H1 (cell line): ENCODE measurements around the gene GABRA4. TPM values are rescaled to one million over a fixed set of nuclear protein-coding genes. Genes with fewer than 3 reads are reported as not detected.

Experiments
- CTCF ChIA-PET: fragments of 300-600 bp; sonication (Branson Sonifier 250); formaldehyde crosslinking; loops from one replicate; lab custom pipeline; 2021; ENCODE audit not compliant: partially characterized antibody; lab: Charles Lee
- POLR2A ChIA-PET: fragments of 300-600 bp; sonication (Branson Sonifier 250); formaldehyde crosslinking; loops from one replicate; lab custom pipeline; 2021; ENCODE audit warnings: inconsistent platforms; ENCODE audit not compliant: partially characterized antibody; lab: Charles Lee
- DNase-seq, 2 experiments: peaks; one replicate each; pipeline versions ENCODE4 v3.0.0 to v3.0.0-alpha.2; 2010 to 2022; ENCODE audit warnings: low spot score in 2 of 2, low read depth in 1 of 2, mixed read lengths in 1 of 2
- FAIRE-seq: peaks from 2 replicates; lab custom pipeline; 2011; peaks lifted over from hg19 to GRCh38; lab: Jason Lieb, UNC
- H2AFZ ChIP-seq: 2 replicates; pipeline ENCODE4 v1.8.1; 2012; ENCODE audit warnings: low read length, inconsistent platforms
- H2AK5ac ChIP-seq: 2 replicates; pipeline ENCODE4 v1.6.1; 2013; ENCODE audit warnings: low read depth, low read length
- H2BK120ac ChIP-seq: replicated peaks from 2 replicates; pipeline ENCODE3; 2013; ENCODE audit warnings: low read depth, low read length, inconsistent platforms
- H2BK12ac ChIP-seq: 2 replicates; pipeline ENCODE4 v1.6.1; 2013; ENCODE audit warnings: low read depth, low read length
- H2BK15ac ChIP-seq: 2 replicates; pipeline ENCODE4 v1.6.1; 2013; ENCODE audit warnings: low read length
- H2BK20ac ChIP-seq: 2 replicates; pipeline ENCODE4 v1.6.1; 2013; ENCODE audit warnings: low read length
- H2BK5ac ChIP-seq: 2 replicates; pipeline ENCODE4 v1.6.1; 2013; ENCODE audit warnings: low read depth, low read length
- H3K14ac ChIP-seq: 2 replicates; pipeline ENCODE4 v1.6.1; 2013; ENCODE audit warnings: inconsistent platforms; ENCODE audit not compliant: insufficient read length
- H3K18ac ChIP-seq: 2 replicates; pipeline ENCODE4 v1.6.1; 2013; ENCODE audit warnings: low read length; ENCODE audit errors: extremely low read depth
- H3K23ac ChIP-seq: 2 replicates; pipeline ENCODE4 v1.6.1; 2013; ENCODE audit warnings: inconsistent platforms; ENCODE audit not compliant: insufficient read length
- H3K23me2 ChIP-seq: 2 replicates; pipeline ENCODE4 v1.6.1; 2013; ENCODE audit warnings: low read depth, low read length
- H3K27ac ChIP-seq: 2 replicates; pipeline ENCODE4 v1.6.1; 2011; ENCODE audit warnings: low read depth, low read length, inconsistent platforms
- H3K27me3 ChIP-seq, 4 experiments: replicated peaks in 1 of 4; 1 replicate in 1 of 4; 2 replicates in 3 of 4; pipeline versions ENCODE4 v1.6.1 to v1.8.1; 2011 to 2013; ENCODE audit warnings: low read length in 3 of 4, mild to moderate bottlenecking in 3 of 4, inconsistent platforms in 2 of 4, mixed read lengths in 2 of 4, moderate library complexity in 1 of 4; ENCODE audit not compliant: control insufficient read depth in 3 of 4, insufficient read depth in 3 of 4; ENCODE audit errors: extremely low read depth in 1 of 4
- H3K36me3 ChIP-seq, 4 experiments: 2 replicates each; pipeline versions ENCODE4 v1.6.1 to v1.8.1; 2011 to 2013; ENCODE audit warnings: mild to moderate bottlenecking in 4 of 4, low read length in 3 of 4, moderate library complexity in 2 of 4, control low read depth in 1 of 4, inconsistent platforms in 1 of 4; ENCODE audit not compliant: insufficient read depth in 4 of 4, control insufficient read depth in 2 of 4
- H3K4ac ChIP-seq: replicated peaks from 2 replicates; pipeline ENCODE3; 2013; ENCODE audit warnings: low read length, low read depth, mixed read lengths, inconsistent platforms; ENCODE audit not compliant: insufficient read length
- H3K4me1 ChIP-seq, 4 experiments: replicated peaks in 1 of 4; 1 replicate in 1 of 4; 2 replicates in 3 of 4; pipeline versions ENCODE4 v1.6.1 to v1.8.1; 2011 to 2013; ENCODE audit warnings: low read length in 3 of 4, inconsistent platforms in 2 of 4, mixed read lengths in 1 of 4; ENCODE audit not compliant: insufficient read depth in 4 of 4, control insufficient read depth in 3 of 4
- H3K4me2 ChIP-seq, 2 experiments: 2 replicates each; pipeline versions ENCODE4 v1.6.1 to v1.8.1; 2011 to 2013; ENCODE audit warnings: low read depth in 2 of 2, low read length in 2 of 2, control low read depth in 1 of 2, inconsistent platforms in 1 of 2, mild to moderate bottlenecking in 1 of 2; ENCODE audit not compliant: insufficient read depth in 1 of 2
- H3K4me3 ChIP-seq, 4 experiments: fragments of 200-600, 300-600 bp in 1 of 4; sonication (generic), shearing (Covaris generic), sonication (Bioruptor Twin) in 1 of 4; 2 replicates each; pipeline versions ENCODE4 v1.5.1 to v1.8.1; 2011 to 2016; ENCODE audit warnings: low read length in 4 of 4, low read depth in 3 of 4, control low read depth in 2 of 4, inconsistent platforms in 2 of 4, mild to moderate bottlenecking in 2 of 4, mixed read lengths in 1 of 4, moderate library complexity in 1 of 4; ENCODE audit not compliant: insufficient read depth in 2 of 4; ENCODE audit errors: extremely low read depth in 1 of 4
- H3K56ac ChIP-seq: replicated peaks from 2 replicates; pipeline ENCODE3; 2013; ENCODE audit warnings: low read depth, mild to moderate bottlenecking, mixed read lengths, low read length, inconsistent platforms; ENCODE audit not compliant: insufficient read length
- H3K79me1 ChIP-seq: 2 replicates; pipeline ENCODE4 v1.6.1; 2013; ENCODE audit warnings: low read depth, low read length, control low read depth
- H3K79me2 ChIP-seq, 2 experiments: 2 replicates each; pipeline versions ENCODE4 v1.6.1 to v1.8.1; 2012 to 2013; ENCODE audit warnings: low read length in 2 of 2, mild to moderate bottlenecking in 2 of 2, inconsistent platforms in 1 of 2; ENCODE audit not compliant: insufficient read depth in 2 of 2, control insufficient read depth in 1 of 2
- H3K9ac ChIP-seq, 4 experiments: replicated peaks in 1 of 4; 1 replicate in 1 of 4; 2 replicates in 3 of 4; pipeline versions ENCODE4 v1.6.1 to v1.8.1; 2011 to 2013; ENCODE audit warnings: low read depth in 3 of 4, low read length in 3 of 4, control low read depth in 2 of 4, mild to moderate bottlenecking in 2 of 4, moderate library complexity in 2 of 4, inconsistent platforms in 1 of 4; ENCODE audit errors: extremely low read depth in 1 of 4
- H3K9me3 ChIP-seq, 2 experiments: 2 replicates each; pipeline versions ENCODE4 v1.6.1 to v1.8.1; 2012 to 2013; ENCODE audit warnings: mild to moderate bottlenecking in 2 of 2, moderate library complexity in 2 of 2, control low read depth in 1 of 2, inconsistent platforms in 1 of 2, low read depth in 1 of 2, low read length in 1 of 2, mixed read lengths in 1 of 2; ENCODE audit not compliant: insufficient read depth in 2 of 2
- H4K20me1 ChIP-seq, 2 experiments: replicated peaks in 1 of 2; 2 replicates each; pipeline versions ENCODE3 to v1.8.1; 2011 to 2013; ENCODE audit warnings: inconsistent platforms in 2 of 2, low read length in 2 of 2, mild to moderate bottlenecking in 1 of 2; ENCODE audit not compliant: insufficient read depth in 2 of 2, control insufficient read depth in 1 of 2
- H4K5ac ChIP-seq: 2 replicates; pipeline ENCODE4 v1.6.1; 2013; ENCODE audit warnings: low read length, low read depth, mixed read lengths, inconsistent platforms; ENCODE audit not compliant: insufficient read length
- H4K8ac ChIP-seq: 2 replicates; pipeline ENCODE4 v1.8.0; 2013; ENCODE audit warnings: mild to moderate bottlenecking, moderate library complexity, low read length, inconsistent platforms; ENCODE audit not compliant: insufficient read depth; ENCODE audit errors: extremely low read depth
- H4K91ac ChIP-seq: replicated peaks from 2 replicates; pipeline ENCODE3; 2013; ENCODE audit warnings: low read length, mixed read lengths, inconsistent platforms; ENCODE audit not compliant: insufficient read length
- BCL11A ChIP-seq, 2 experiments: IDR thresholded peaks; one replicate each; pipeline ENCODE4 v1.6.1; 2011; ENCODE audit warnings: low read depth in 2 of 2, low read length in 2 of 2, mild to moderate bottlenecking in 2 of 2
- CBX5 ChIP-seq: fragments of 300-800, 300-1000 bp; sonication (generic); IDR thresholded peaks from 2 replicates; pipeline ENCODE4 v1.7.1; 2016; ENCODE audit warnings: antibody characterized with exemption, low read length, low read depth
- CTBP2 ChIP-seq: IDR thresholded peaks from 2 replicates; pipeline ENCODE4 v1.7.0; 2011; ENCODE audit warnings: borderline replicate concordance, mild to moderate bottlenecking, moderate library complexity, mixed read lengths, low read length; ENCODE audit not compliant: insufficient read depth, insufficient read length
- CTCF ChIP-seq, 3 experiments: IDR thresholded peaks; 1 replicate in 2 of 3; 2 replicates in 1 of 3; pipeline versions ENCODE4 v1.5.1 to v1.6.1; 2011; ENCODE audit warnings: low read length in 3 of 3, mild to moderate bottlenecking in 3 of 3, inconsistent platforms in 2 of 3, low read depth in 1 of 3, moderate library complexity in 1 of 3; ENCODE audit not compliant: insufficient read depth in 1 of 3; ENCODE audit errors: control extremely low read depth in 1 of 3
- E2F6 ChIP-seq: IDR thresholded peaks from 2 replicates; pipeline ENCODE4 v1.6.1; 2012; ENCODE audit warnings: inconsistent platforms
- KDM5A ChIP-seq: fragments of 200-600 bp; IDR thresholded peaks from 2 replicates; pipeline ENCODE4 v1.7.1; 2012; ENCODE audit warnings: mild to moderate bottlenecking, low read length, inconsistent platforms, mixed read lengths
- MAX ChIP-seq: IDR thresholded peaks from 2 replicates; pipeline ENCODE4 v1.6.1; 2012; ENCODE audit warnings: inconsistent platforms
- NRF1 ChIP-seq: IDR thresholded peaks from 2 replicates; pipeline ENCODE4 v1.6.1; 2011; ENCODE audit warnings: mild to moderate bottlenecking, low read depth, low read length, improper control_type of control experiment
- RFX5 ChIP-seq: IDR thresholded peaks from 2 replicates; pipeline ENCODE4 v1.6.1; 2011; ENCODE audit warnings: low read depth, low read length, improper control_type of control experiment, borderline replicate concordance
- SIX5 ChIP-seq: IDR thresholded peaks from 2 replicates; pipeline ENCODE4 v1.6.1; 2011; ENCODE audit warnings: mild to moderate bottlenecking, low read depth, low read length
- SP2 ChIP-seq: IDR thresholded peaks from 2 replicates; pipeline ENCODE4 v1.6.1; 2012; ENCODE audit warnings: mild to moderate bottlenecking, low read length, inconsistent platforms
- TCF12 ChIP-seq: IDR thresholded peaks from 2 replicates; pipeline ENCODE4 v1.6.1; 2011; ENCODE audit warnings: low read depth, mild to moderate bottlenecking, low read length
- polyA plus RNA-seq, 7 experiments: library from polyadenylated mRNA; depleted of rRNA in 3 of 7; stranded (reverse) in 5 of 7; unstranded in 2 of 7; fragments of >200 nt in 5 of 7; fragments of 200-250 nt in 2 of 7; gene quantifications; 1 replicate in 5 of 7; 2 replicates in 1 of 7; 4 replicates in 1 of 7; pipeline versions ENCODE4 v1.2.1 to v1.2.3, GENCODE V29; 2011 to 2013; ENCODE audit warnings: missing spikeins in 2 of 7, mixed read lengths in 2 of 7
- total RNA-seq: library from RNA; stranded (reverse); fragmentation: NEBNext Ultra II Directional; extraction: Animal tissue kit (Norgen Biotek cat#: 25700); gene quantifications from 2 replicates; pipeline ENCODE4 v1.2.1, GENCODE V29; 2021

Gene GABRA4
- total and polyA plus RNA-seq, 2 of the 8 experiments (the other 6 are each of a cell fraction or from before 2014, with no cell fraction given) = 0.09 to 0.37 TPM

- no peak for FAIRE-seq
- no peak for TF ChIP-seq CTBP2
- TF ChIP-seq CBX5 = no peak
- TF ChIP-seq CTCF (IDR thresholded peaks at IDR 0.05; ENCODE audit: control extremely low read depth in 1 of 3, insufficient read depth in 1 of 3, low read depth in 1 of 3, low read length in 3 of 3) = no peak
- TF ChIP-seq TCF12 = no peak
- TF ChIP-seq RFX5 = no peak
- TF ChIP-seq SP2 = no peak
- TF ChIP-seq E2F6 = no peak
- no peak for TF ChIP-seq MAX
- TF ChIP-seq BCL11A (IDR thresholded peaks at IDR 0.05; ENCODE audit: low read depth in 2 of 2, low read length in 2 of 2) = no peak
- no peak for TF ChIP-seq KDM5A
- TF ChIP-seq NRF1 = no peak
- no peak for TF ChIP-seq SIX5
These were observed 6.2 kb upstream of the GABRA4 start for GRCh38 chr4:46999566-46999965.

More at GRCh38 chr4:46999566-46999965, 6.2 kb upstream of the GABRA4 start:
- Histone ChIP-seq H3K27me3 (peaks cover 6 to 14% (median 10%) of the 10 kb centered on the region in 4 experiments), H2BK20ac (no peak overlapping the region), H3K56ac (no peak overlapping the region), H3K23me2 (no peaks in the 10 kb centered on the region), H2AFZ (no peak overlapping the region), H3K79me1 (no peaks in the 10 kb centered on the region), H3K36me3 (no peaks in the 10 kb centered on the region), H4K8ac (no peak overlapping the region), H3K4me1 (no peaks in the 10 kb centered on the region), H2BK12ac (no peak overlapping the region), H2BK120ac (no peak overlapping the region), H4K20me1 (no peaks in the 10 kb centered on the region), H3K79me2 (no peaks in the 10 kb centered on the region), H3K4me3 (no peak overlapping the region), H2BK5ac (no peak overlapping the region), H4K5ac (no peak overlapping the region), H3K23ac (no peak overlapping the region), H3K14ac (no peak overlapping the region), H3K18ac (no peak overlapping the region), H3K4me2 (no peak overlapping the region), H3K9ac (no peak overlapping the region), H3K27ac (no peak overlapping the region), H4K91ac (no peak overlapping the region), H3K4ac (no peak overlapping the region), H2AK5ac (no peak overlapping the region), H3K9me3 (no peaks in the 10 kb centered on the region), H2BK15ac (no peak overlapping the region)
- no peak for DNase-seq
- ChIA-PET POLR2A (no interaction called here), CTCF (interaction anchor here (1.0 to 1.6 kb wide), 2 partner anchors 62 to 67 kb away, joined by 3 to 4 read pairs; no protein-coding TSS in a partner anchor)
